Bronchial epithelial cell (primary cell): ENCODE measurements around the gene SMKR1. TPM values are rescaled to one million over a fixed set of nuclear protein-coding genes. Genes with fewer than 3 reads are reported as not detected.
"Not testable (repeated sequence)": the region's sequence is repeated elsewhere in the genome, so short reads cannot be mapped to it uniquely, and the experiment has no call there.

ENCODE experiments used
- DNase-seq: peaks from one replicate; pipeline ENCODE4 v3.0.0-alpha.2; 2010; ENCODE audit warnings: low read depth
- FAIRE-seq: peaks from 2 replicates; lab custom pipeline; 2011; peaks lifted over from hg19 to GRCh38; lab: Jason Lieb, UNC
- H3K27me3 ChIP-seq: 2 replicates; pipeline ENCODE4 v1.5.1; 2011; ENCODE audit warnings: low read length; ENCODE audit not compliant: control insufficient read depth, insufficient read depth
- H3K36me3 ChIP-seq: 2 replicates; pipeline ENCODE4 v1.5.1; 2011; ENCODE audit warnings: low read length; ENCODE audit not compliant: control insufficient read depth, insufficient read depth
- H3K4me3 ChIP-seq: 2 replicates; pipeline ENCODE4 v1.5.1; 2011; ENCODE audit warnings: mild to moderate bottlenecking, low read depth, low read length, control low read depth
- CTCF ChIP-seq: IDR thresholded peaks from 2 replicates; pipeline ENCODE4 v1.5.1; 2011; ENCODE audit warnings: mild to moderate bottlenecking, moderate library complexity, low read length, control low read depth, inconsistent platforms; ENCODE audit not compliant: insufficient read depth, severe bottlenecking
- total RNA-seq: library from RNA; depleted of rRNA; stranded (reverse); fragments of >200 nt; gene quantifications from 2 replicates; pipeline ENCODE4 v1.2.1, GENCODE V29; 2014

The SMKR1 gene
- total RNA-seq, 1 donor from 2014 or later, result 1.3 TPM

- FAIRE-seq (no peak), DNase-seq (no peak)
- Histone ChIP-seq H3K27me3 (no peaks in the 10 kb centered on the region), H3K36me3 (peaks cover 7% of the 10 kb centered on the region), H3K4me3 (no peak overlapping the region)
- no peak for TF ChIP-seq CTCF
Measured at GRCh38 chr7:129466796-129467195, 35.5 kb upstream of the SMKR1 start.

- no peak for TF ChIP-seq CTCF
- H3K27me3 ChIP-seq, result no peaks in the 10 kb centered on the region
- DNase-seq (peak; percentile 70), FAIRE-seq (no peak)
- H3K4me3 ChIP-seq, result no peak overlapping the region
- peaks cover 1% of the 10 kb centered on the region for H3K36me3 ChIP-seq
Measured at GRCh38 chr7:129468087-129468486, 34.2 kb upstream of the SMKR1 start.

- DNase-seq, result no peak
- Histone ChIP-seq H3K4me3 (no peak overlapping the region), H3K27me3 (no peaks in the 10 kb centered on the region), H3K36me3 (peaks cover 1% of the 10 kb centered on the region)
- FAIRE-seq, result no peak
- no peak for TF ChIP-seq CTCF
Measured at GRCh38 chr7:129468547-129468946, 33.8 kb upstream of the SMKR1 start.

GRCh38 chr7:129469930-129470329 lies 32.4 kb upstream of the SMKR1 start:
- H3K27me3 ChIP-seq, result no peaks in the 10 kb centered on the region
- TF ChIP-seq CTCF, result no peak
- H3K4me3 ChIP-seq, result no peak overlapping the region
- DNase-seq, result no peak
- FAIRE-seq, result no peak
- H3K36me3 ChIP-seq, result peaks cover 2% of the 10 kb centered on the region

GRCh38 chr7:129470411-129470810 lies 31.9 kb upstream of the SMKR1 start:
- no peak overlapping the region for H3K4me3 ChIP-seq
- FAIRE-seq (no peak), DNase-seq (no peak)
- peaks cover 2% of the 10 kb centered on the region for H3K36me3 ChIP-seq
- H3K27me3 ChIP-seq, result no peaks in the 10 kb centered on the region
- no peak for TF ChIP-seq CTCF

- FAIRE-seq, result no peak
Measured at GRCh38 chr7:129471402-129471827, 30.9 kb upstream of the SMKR1 start.

GRCh38 chr7:129475931-129476330 lies 26.4 kb upstream of the SMKR1 start:
- H3K27me3 ChIP-seq, FAIRE-seq, H3K36me3 ChIP-seq, H3K4me3 ChIP-seq, DNase-seq: not testable (repeated sequence)

More at GRCh38 chr7:129471402-129471827, 30.9 kb upstream of the SMKR1 start:
- no peaks in the 10 kb centered on the region for H3K27me3 ChIP-seq
- TF ChIP-seq CTCF, result no peak
- H3K36me3 ChIP-seq, result peaks cover 2% of the 10 kb centered on the region
- peak; percentile 60 for DNase-seq
- no peak overlapping the region for H3K4me3 ChIP-seq

- H3K36me3 ChIP-seq, H3K4me3 ChIP-seq, DNase-seq, H3K27me3 ChIP-seq, FAIRE-seq: not testable (repeated sequence)
Measured at GRCh38 chr7:129476398-129476797, 25.9 kb upstream of the SMKR1 start.
